CD8-positive, alpha-beta memory T cell (primary cell): ENCODE measurements around the gene FUBP3. TPM values are rescaled to one million over a fixed set of nuclear protein-coding genes. Genes with fewer than 3 reads are reported as not detected.
A peak's percentile ranks its signal among the peaks of the same experiment; 100 is the strongest.

Source experiments
- CTCF ChIA-PET: fragments of 350-600 bp; sonication (Branson Sonifier 250); formaldehyde crosslinking; loops from one replicate; lab custom pipeline; 2021; ENCODE audit warnings: antibody characterized with exemption; lab: Charles Lee
- POLR2A ChIA-PET: fragments of 350-600 bp; sonication (Branson Sonifier 250); formaldehyde crosslinking; loops from one replicate; lab custom pipeline; 2021; ENCODE audit warnings: antibody characterized with exemption; lab: Charles Lee
- DNase-seq, 5 donors: peaks; one replicate each; pipeline versions ENCODE4 v3.0.0 to v3.0.0-alpha.2; 2020 to 2022; ENCODE audit warnings: mixed read lengths in 1 of 5
- H3K27ac ChIP-seq: one replicate; pipeline ENCODE4 v1.7.0; 2013; ENCODE audit warnings: low read depth, mild to moderate bottlenecking, low read length, moderate library complexity
- H3K27me3 ChIP-seq: 2 replicates; pipeline ENCODE4 v1.7.0; 2013; ENCODE audit warnings: low read length, mild to moderate bottlenecking; ENCODE audit not compliant: insufficient read depth, poor library complexity, severe bottlenecking
- H3K36me3 ChIP-seq: 2 replicates; pipeline ENCODE4 v1.7.0; 2013; ENCODE audit warnings: mild to moderate bottlenecking, low read length, moderate library complexity; ENCODE audit not compliant: insufficient read depth
- H3K4me1 ChIP-seq: 2 replicates; pipeline ENCODE4 v1.7.0; 2013; ENCODE audit warnings: mild to moderate bottlenecking, low read length, moderate library complexity; ENCODE audit not compliant: insufficient read depth
- H3K4me3 ChIP-seq: 2 replicates; pipeline ENCODE4 v1.7.0; 2013; ENCODE audit warnings: mild to moderate bottlenecking, low read length
- H3K9me3 ChIP-seq: 2 replicates; pipeline ENCODE4 v1.7.0; 2013; ENCODE audit warnings: mild to moderate bottlenecking, low read length
- H3K27ac Mint-ChIP-seq, 8 donors: one replicate each; pipeline ENCODE4 v1.8.0; 2020 to 2021; ENCODE audit warnings: mixed read lengths in 8 of 8, mild to moderate bottlenecking in 6 of 8, inconsistent platforms in 3 of 8, moderate library complexity in 3 of 8
- H3K27me3 Mint-ChIP-seq, 2 donors: one replicate each; pipeline ENCODE4 v1.8.0; 2020 to 2021; ENCODE audit warnings: mixed read lengths in 2 of 2, mild to moderate bottlenecking in 1 of 2, moderate library complexity in 1 of 2
- H3K36me3 Mint-ChIP-seq, 3 donors: one replicate each; pipeline ENCODE4 v1.8.0; 2020 to 2021; ENCODE audit warnings: mixed read lengths in 3 of 3, inconsistent platforms in 1 of 3, mild to moderate bottlenecking in 1 of 3
- H3K4me1 Mint-ChIP-seq, 3 donors: one replicate each; pipeline ENCODE4 v1.8.0; 2020 to 2021; ENCODE audit warnings: mixed read lengths in 3 of 3, inconsistent platforms in 1 of 3, mild to moderate bottlenecking in 1 of 3
- H3K4me3 Mint-ChIP-seq, 7 donors: one replicate each; pipeline ENCODE4 v1.8.0; 2020 to 2021; ENCODE audit warnings: mixed read lengths in 7 of 7, mild to moderate bottlenecking in 6 of 7, moderate library complexity in 4 of 7, inconsistent platforms in 2 of 7
- H3K9me3 Mint-ChIP-seq, 5 donors: one replicate each; pipeline ENCODE4 v1.8.0; 2020 to 2022; ENCODE audit warnings: mixed read lengths in 5 of 5, mild to moderate bottlenecking in 3 of 5, moderate library complexity in 2 of 5, inconsistent platforms in 1 of 5
- polyA plus RNA-seq: library from polyadenylated mRNA; unstranded; fragments of 300-500 nt; fragmentation: Illumina TruSeq; gene quantifications from one replicate; pipeline ENCODE4 v1.2.3, GENCODE V29; 2021
- total RNA-seq, 2 experiments: library from RNA; stranded (reverse); gene quantifications; one replicate each; pipeline ENCODE4 v1.2.3, GENCODE V29; 2021

Gene FUBP3
- total and polyA plus RNA-seq, 3 experiments from 2014 or later, result 35.0 to 50.4 (median 49.9) TPM

- Histone ChIP-seq H3K4me3 (no peak overlapping the region), H3K27ac (no peak overlapping the region), H3K4me1 (no peaks in the 10 kb centered on the region), H3K9me3 (no peaks in the 10 kb centered on the region), H3K27me3 (no peaks in the 10 kb centered on the region), H3K36me3 (no peaks in the 10 kb centered on the region)
- Mint-ChIP-seq H3K4me1 (peaks cover 39 to 64% (median 55%) of the 10 kb centered on the region in 3 donors), H3K27ac (peak overlapping the region in 1 of 8 donors; percentile 32), H3K9me3 (no peaks in the 10 kb centered on the region), H3K4me3 (peak overlapping the region in 1 of 7 donors; percentile 30), H3K27me3 (no peaks in the 10 kb centered on the region), H3K36me3 (peaks cover 0 to 39% (median 2%) of the 10 kb centered on the region in 3 donors)
- POLR2A ChIA-PET, result no interaction called here
- DNase-seq, result no peak
- CTCF ChIA-PET, result no interaction called here
These were observed 8.5 kb downstream of the FUBP3 start for GRCh38 chr9:130587921-130588320.

GRCh38 chr9:130588416-130588815, 9.0 kb downstream of the FUBP3 start:
- H3K4me3 Mint-ChIP-seq, result no peak overlapping the region
- peak overlapping the region in 1 of 8 donors; percentile 6 for H3K27ac Mint-ChIP-seq
- no peaks in the 10 kb centered on the region for H3K9me3 ChIP-seq
- no peaks in the 10 kb centered on the region for H3K36me3 ChIP-seq
- no peak for DNase-seq
- no peak overlapping the region for H3K27ac ChIP-seq
- no peaks in the 10 kb centered on the region for H3K9me3 Mint-ChIP-seq
- ChIA-PET POLR2A (no interaction called here), CTCF (no interaction called here)
- H3K4me1 ChIP-seq, result no peaks in the 10 kb centered on the region
- no peak overlapping the region for H3K4me3 ChIP-seq
- H3K36me3 Mint-ChIP-seq, result peaks cover 0 to 40% (median 2%) of the 10 kb centered on the region in 3 donors
- no peaks in the 10 kb centered on the region for H3K27me3 Mint-ChIP-seq
- peaks cover 39 to 63% (median 55%) of the 10 kb centered on the region in 3 donors for H3K4me1 Mint-ChIP-seq
- no peaks in the 10 kb centered on the region for H3K27me3 ChIP-seq

DNA sequence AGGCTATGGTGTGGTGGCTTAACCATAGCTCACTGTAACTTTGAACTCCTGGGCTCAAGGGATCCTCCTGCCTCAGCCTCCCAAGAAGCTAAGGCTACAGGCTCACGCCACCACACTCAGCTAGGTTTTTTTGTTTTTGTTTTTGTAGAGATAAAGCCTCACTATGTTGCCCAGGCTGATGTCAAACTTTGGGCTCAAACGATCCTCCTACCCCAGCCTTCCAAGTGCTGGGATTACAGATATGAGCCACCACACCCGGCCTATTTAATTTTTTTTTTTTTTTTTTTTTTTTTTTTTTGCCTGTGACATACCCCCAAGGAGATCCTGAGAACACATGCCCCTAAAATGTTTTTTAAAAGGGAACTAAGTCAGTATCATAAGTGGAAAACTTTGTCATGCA, 10.4 kb downstream of the FUBP3 start:
- Mint-ChIP-seq H3K4me1 (peaks cover 41 to 62% (median 55%) of the 10 kb centered on the region in 3 donors), H3K27me3 (no peaks in the 10 kb centered on the region), H3K9me3 (no peaks in the 10 kb centered on the region), H3K27ac (peak overlapping the region in 2 of 8 donors; percentile 56 to 70), H3K36me3 (peaks cover 0 to 47% (median 2%) of the 10 kb centered on the region in 3 donors), H3K4me3 (no peak overlapping the region)
- no peak for DNase-seq
- no peaks in the 10 kb centered on the region for H3K4me1 ChIP-seq
- ChIA-PET POLR2A (no interaction called here), CTCF (no interaction called here)
- no peaks in the 10 kb centered on the region for H3K9me3 ChIP-seq
- H3K27ac ChIP-seq, result no peak overlapping the region
- no peaks in the 10 kb centered on the region for H3K27me3 ChIP-seq
- no peak overlapping the region for H3K4me3 ChIP-seq
- no peaks in the 10 kb centered on the region for H3K36me3 ChIP-seq

DNA sequence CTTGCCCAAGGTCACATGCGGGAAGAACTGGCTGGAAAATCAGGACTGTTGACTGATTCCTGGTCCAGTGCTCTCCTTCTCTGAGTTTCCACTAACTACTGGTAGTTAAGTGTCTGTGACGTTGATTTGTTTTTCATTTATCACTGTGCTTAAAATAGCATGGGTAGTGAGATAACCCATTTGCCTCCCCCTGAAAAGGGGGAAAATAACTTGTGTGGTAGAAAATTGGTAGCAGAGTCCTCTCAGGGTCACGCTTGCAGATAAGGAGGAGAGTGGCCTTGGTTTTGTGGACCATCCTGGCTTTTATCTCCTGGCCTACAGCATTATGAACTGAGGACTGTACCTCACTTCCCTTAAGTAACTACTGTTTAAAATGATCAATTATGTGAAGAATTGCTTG, 10.9 kb downstream of the FUBP3 start:
- ChIA-PET POLR2A (no interaction called here), CTCF (no interaction called here)
- Histone ChIP-seq H3K36me3 (peaks cover 2% of the 10 kb centered on the region), H3K9me3 (no peaks in the 10 kb centered on the region), H3K4me1 (no peaks in the 10 kb centered on the region), H3K4me3 (no peak overlapping the region), H3K27me3 (no peaks in the 10 kb centered on the region), H3K27ac (no peak overlapping the region)
- peaks cover 0 to 47% (median 0%) of the 10 kb centered on the region in 3 donors for H3K36me3 Mint-ChIP-seq
- H3K27ac Mint-ChIP-seq, result no peak overlapping the region
- H3K4me3 Mint-ChIP-seq, result no peak overlapping the region
- no peaks in the 10 kb centered on the region for H3K9me3 Mint-ChIP-seq
- no peak for DNase-seq
- no peaks in the 10 kb centered on the region for H3K27me3 Mint-ChIP-seq
- H3K4me1 Mint-ChIP-seq, result peaks cover 37 to 58% (median 51%) of the 10 kb centered on the region in 3 donors

GRCh38 chr9:130593020-130593419, 13.6 kb downstream of the FUBP3 start:
- Mint-ChIP-seq H3K36me3 (peaks cover 0 to 64% (median 10%) of the 10 kb centered on the region in 3 donors), H3K4me3 (no peak overlapping the region), H3K27ac (peak overlapping the region in 1 of 8 donors; percentile 0), H3K9me3 (no peaks in the 10 kb centered on the region), H3K27me3 (no peaks in the 10 kb centered on the region), H3K4me1 (peaks cover 22 to 41% (median 32%) of the 10 kb centered on the region in 3 donors)
- H3K36me3 ChIP-seq, result peaks cover 20% of the 10 kb centered on the region
- no peaks in the 10 kb centered on the region for H3K9me3 ChIP-seq
- no peak overlapping the region for H3K4me3 ChIP-seq
- no peaks in the 10 kb centered on the region for H3K27me3 ChIP-seq
- no peak for DNase-seq
- H3K27ac ChIP-seq, result no peak overlapping the region
- CTCF ChIA-PET, result no interaction called here
- POLR2A ChIA-PET, result no interaction called here
- H3K4me1 ChIP-seq, result no peaks in the 10 kb centered on the region

DNA sequence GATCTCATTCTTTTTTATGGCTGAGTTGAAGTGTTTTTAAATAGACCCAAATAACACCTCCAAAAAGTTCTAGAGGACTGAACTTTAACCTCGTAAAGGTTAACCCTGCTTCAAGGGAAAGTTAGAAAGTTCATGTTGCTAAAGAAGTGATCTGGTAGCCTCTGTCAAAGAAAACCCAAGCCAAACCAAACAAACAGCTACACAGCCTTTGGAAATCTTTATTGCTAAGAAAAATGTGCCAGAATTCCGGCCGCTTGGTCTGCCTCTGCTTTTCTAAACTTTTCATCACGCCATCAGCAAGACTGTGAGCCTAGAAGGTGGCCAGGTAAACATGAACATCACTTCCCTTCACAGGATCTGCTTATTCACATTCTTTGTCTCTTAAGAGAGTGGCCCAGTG, 17.9 kb downstream of the FUBP3 start:
- Mint-ChIP-seq H3K27me3 (no peaks in the 10 kb centered on the region), H3K27ac (no peak overlapping the region), H3K9me3 (no peaks in the 10 kb centered on the region), H3K4me1 (peaks cover 8 to 12% (median 11%) of the 10 kb centered on the region in 3 donors), H3K4me3 (no peak overlapping the region), H3K36me3 (peaks cover 0 to 76% (median 15%) of the 10 kb centered on the region in 3 donors)
- DNase-seq, result no peak
- Histone ChIP-seq H3K27me3 (no peaks in the 10 kb centered on the region), H3K4me3 (no peak overlapping the region), H3K4me1 (no peaks in the 10 kb centered on the region), H3K36me3 (peaks cover 27% of the 10 kb centered on the region), H3K27ac (no peak overlapping the region), H3K9me3 (no peaks in the 10 kb centered on the region)
- ChIA-PET POLR2A (no interaction called here), CTCF (no interaction called here)

- no peak overlapping the region for H3K27ac ChIP-seq
- peaks cover 4 to 5% (median 4%) of the 10 kb centered on the region in 3 donors for H3K4me1 Mint-ChIP-seq
- peaks cover 27% of the 10 kb centered on the region for H3K36me3 ChIP-seq
- H3K27me3 ChIP-seq, result no peaks in the 10 kb centered on the region
- H3K36me3 Mint-ChIP-seq, result peaks cover 0 to 74% (median 18%) of the 10 kb centered on the region in 3 donors
- no peak for DNase-seq
- no peaks in the 10 kb centered on the region for H3K27me3 Mint-ChIP-seq
- ChIA-PET POLR2A (no interaction called here), CTCF (no interaction called here)
- no peak overlapping the region for H3K4me3 Mint-ChIP-seq
- H3K4me1 ChIP-seq, result no peaks in the 10 kb centered on the region
- H3K27ac Mint-ChIP-seq, result peak overlapping the region in 1 of 8 donors; percentile 12
- H3K9me3 ChIP-seq, result no peaks in the 10 kb centered on the region
- no peak overlapping the region for H3K4me3 ChIP-seq
- H3K9me3 Mint-ChIP-seq, result no peaks in the 10 kb centered on the region
These were observed 18.8 kb downstream of the FUBP3 start for GRCh38 chr9:130598188-130598587.

- Mint-ChIP-seq H3K36me3 (peaks cover 0 to 76% (median 22%) of the 10 kb centered on the region in 3 donors), H3K27ac (peak overlapping the region in 1 of 8 donors; percentile 54), H3K4me3 (no peak overlapping the region), H3K27me3 (no peaks in the 10 kb centered on the region), H3K9me3 (no peaks in the 10 kb centered on the region), H3K4me1 (peaks cover 0 to 3% (median 0%) of the 10 kb centered on the region in 3 donors)
- H3K27me3 ChIP-seq, result no peaks in the 10 kb centered on the region
- H3K36me3 ChIP-seq, result peaks cover 27% of the 10 kb centered on the region
- no peak overlapping the region for H3K4me3 ChIP-seq
- no peak for DNase-seq
- POLR2A ChIA-PET, result no interaction called here
- H3K4me1 ChIP-seq, result no peaks in the 10 kb centered on the region
- no peak overlapping the region for H3K27ac ChIP-seq
- H3K9me3 ChIP-seq, result no peaks in the 10 kb centered on the region
- CTCF ChIA-PET, result no interaction called here
These were observed 20.2 kb downstream of the FUBP3 start for GRCh38 chr9:130599625-130600024.
